GM19240 (cell line): ENCODE results near the gene MAPKAP1.

Experiments used
- DNase-seq: peaks from one replicate; pipeline ENCODE4 v3.0.0; 2011; ENCODE audit warnings: low spot score; ENCODE audit not compliant: insufficient read length

MAPKAP1 gene

DNA sequence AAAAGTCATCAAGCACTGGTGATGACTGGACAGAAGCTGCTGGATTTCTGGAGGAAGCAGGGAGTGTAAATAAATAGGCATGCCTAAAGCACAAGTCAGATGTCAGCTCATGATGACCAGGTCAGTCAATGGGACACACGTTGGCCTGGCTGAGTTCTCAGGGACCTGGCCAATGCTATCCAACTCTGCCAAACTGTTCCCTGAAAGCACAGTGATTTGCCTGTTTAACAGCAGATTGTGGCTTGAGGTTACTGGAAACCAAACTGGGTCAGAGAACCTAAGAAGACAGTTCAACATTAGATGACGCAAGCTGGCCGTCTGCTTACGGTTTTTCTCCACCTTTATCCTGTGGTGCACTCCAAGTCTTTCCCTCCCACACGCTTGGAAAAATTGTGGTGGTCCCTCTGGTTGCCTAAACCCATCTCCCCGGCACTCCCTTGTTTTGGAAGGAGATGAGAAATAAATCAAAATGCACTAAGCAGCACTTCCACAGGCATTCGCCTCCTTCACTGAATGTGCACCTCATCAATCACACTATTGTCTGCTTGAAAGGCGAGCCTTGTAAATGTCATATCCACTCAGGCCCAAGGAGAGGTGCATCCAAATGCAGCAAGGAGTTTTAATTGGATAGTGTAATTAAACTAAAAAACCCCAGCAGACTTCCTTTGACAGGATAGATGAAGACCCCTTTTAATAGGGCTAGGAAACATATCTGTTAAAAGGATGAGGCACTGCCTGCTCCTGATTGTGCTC, 245.9 kb downstream of the MAPKAP1 start:
- DNase-seq = no peak

DNA sequence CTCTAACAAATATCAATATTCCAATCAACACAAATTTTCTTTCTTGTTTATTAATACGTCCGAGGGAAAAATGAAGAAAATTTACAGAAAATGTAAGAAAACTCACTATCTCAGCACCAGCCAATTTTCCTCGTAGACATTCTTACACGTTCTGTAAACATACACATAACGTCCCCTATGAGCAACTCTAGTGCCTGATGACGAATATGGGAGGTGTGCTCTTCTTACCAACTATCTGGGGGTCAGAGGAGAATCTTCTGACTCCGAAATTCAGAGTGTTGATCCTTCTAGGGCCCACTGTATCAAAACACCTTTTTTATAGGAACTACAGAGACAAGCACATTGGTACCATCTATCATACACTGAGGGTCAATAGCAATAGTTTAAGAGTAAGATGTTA, 246.7 kb downstream of the MAPKAP1 start:
- no peak for DNase-seq

DNA sequence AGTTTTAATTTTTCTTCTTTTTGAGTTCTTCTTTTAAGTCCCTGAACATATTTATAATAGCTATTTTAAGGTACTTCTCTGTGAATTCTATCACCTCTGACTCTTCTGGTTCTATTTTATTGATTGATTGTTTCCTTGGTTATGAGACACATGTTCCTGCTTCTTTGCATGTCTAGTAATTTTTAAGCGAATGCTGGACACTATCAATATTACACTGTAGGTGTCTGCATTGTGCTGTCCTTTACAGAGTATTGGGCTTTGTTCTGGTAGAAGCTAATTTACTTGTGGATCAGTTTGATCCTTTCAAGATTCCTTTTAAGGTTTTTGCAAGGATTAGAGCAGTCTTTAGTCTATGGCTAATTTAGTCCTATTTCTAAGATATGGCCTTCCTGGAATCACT, 249.7 kb downstream of the MAPKAP1 start:
- no peak for DNase-seq

DNA sequence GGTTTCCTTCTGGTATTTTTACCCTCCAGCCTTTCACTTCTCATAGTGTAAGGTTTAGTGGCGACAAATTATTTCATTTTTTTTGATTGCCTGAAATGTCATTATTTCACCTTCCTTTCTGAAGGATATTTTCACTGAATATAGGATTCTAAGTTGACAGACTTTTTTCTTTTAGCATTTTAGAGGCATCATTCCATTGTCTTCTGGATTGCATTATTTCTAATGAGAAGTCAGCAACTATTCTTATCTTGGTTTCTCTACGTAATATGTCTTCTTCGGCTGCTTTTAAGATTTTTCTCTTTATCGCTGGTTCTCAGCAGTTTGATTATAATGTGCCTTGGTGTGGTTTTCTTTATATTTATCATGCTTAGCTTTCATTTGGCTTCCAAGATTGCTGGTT, 251.1 kb downstream of the MAPKAP1 start:
- DNase-seq = no peak

DNA sequence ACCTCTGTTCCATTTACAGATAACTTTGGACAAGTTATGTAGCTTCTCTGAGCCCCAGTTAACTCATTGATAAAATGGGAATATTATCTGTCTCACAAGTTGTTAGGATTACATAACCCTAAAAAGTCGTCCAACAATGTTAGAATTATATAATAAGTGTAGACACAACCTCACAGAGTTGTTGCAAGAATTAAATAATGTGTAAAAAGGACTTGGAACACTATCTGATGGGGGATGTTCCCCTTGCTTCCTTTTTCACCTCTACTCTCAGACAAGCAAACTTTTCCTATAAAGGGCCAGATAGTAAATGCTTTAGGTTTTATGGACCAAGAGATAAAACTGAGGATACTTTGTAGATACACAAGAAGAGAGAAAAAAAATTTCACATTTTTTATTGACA, 251.9 kb downstream of the MAPKAP1 start:
- DNase-seq = no peak

DNA sequence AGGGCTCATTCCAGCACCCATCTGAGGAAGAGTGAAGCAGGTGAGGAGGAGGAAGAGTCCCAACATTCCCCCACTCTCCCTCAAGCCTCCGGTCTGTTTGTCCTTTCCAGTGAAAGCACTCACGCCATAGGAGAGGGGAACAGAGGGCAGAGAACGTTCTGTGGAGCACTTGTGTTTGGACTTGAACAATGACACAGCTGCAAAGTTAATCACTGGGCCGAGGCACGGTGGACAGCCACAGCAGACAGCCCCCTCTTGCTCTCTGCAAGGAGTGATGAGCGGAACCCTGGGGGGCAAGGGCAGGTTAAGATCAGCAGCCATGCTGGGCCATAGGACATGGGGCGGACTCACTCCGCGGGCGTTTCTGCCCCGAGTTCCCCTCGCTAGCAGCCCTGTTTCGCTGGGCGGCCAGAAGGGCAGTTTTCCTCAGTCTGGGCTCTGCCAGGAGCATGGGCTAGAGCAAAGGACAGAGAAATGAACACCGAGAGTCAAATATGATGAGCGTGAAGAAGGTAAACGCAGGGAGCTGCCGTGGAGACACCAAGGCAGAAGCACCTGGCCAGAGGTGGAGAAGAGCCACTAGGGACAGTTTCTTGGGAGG, 259.7 kb downstream of the MAPKAP1 start:
- no peak for DNase-seq

DNA sequence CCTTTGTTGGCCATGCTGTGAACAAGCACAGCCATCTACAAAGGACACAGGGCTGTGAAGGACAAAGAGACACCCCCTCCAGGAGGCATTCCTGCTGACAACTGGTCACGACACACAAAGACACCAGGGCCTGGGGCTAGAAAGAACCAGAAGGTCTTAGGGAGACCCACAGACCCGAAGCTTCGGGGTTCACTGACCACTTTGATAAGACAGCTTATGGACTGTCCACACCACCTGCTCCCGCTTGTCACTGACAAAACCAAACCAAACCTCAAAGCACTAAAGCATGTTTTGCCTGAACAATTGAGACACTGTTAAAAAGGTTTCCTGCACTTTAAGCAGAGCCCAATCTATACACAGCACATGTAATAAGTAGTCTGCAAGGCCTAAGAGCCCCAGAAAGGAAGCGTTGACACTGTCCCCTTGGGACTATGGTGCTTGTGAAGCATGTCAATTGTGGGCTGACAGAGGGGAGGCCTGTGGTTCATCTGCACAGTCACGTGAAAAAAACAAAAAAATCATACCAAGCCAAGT, 260.4 kb downstream of the MAPKAP1 start:
- DNase-seq = peak; percentile 32

DNA sequence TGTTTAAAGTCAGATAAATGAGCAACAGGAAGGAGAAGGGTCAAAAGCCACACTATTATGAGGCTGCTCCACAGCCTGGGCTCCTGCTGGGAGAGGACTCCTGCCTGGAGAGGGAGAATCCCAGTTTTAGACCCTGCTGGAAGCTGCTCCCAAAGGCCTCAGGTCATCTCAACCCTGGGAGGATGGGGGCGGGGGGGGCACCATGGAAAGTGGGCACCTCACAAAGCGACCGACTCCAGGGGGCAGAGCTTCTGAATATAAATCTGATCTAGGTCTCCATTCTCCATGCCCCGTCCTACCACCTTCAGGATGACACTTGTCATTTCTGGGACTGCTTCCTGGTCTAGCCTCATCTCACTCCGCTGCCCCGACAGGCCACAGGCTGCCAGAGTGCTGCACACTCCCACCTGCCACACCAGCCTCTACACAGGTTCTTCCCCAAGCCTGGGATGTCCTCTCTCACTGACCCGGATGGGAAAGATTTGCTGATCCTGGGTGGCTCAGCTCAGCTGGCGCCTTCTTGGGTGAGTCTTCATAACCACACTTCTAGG, 262.0 kb downstream of the MAPKAP1 start:
- DNase-seq = no peak

DNA sequence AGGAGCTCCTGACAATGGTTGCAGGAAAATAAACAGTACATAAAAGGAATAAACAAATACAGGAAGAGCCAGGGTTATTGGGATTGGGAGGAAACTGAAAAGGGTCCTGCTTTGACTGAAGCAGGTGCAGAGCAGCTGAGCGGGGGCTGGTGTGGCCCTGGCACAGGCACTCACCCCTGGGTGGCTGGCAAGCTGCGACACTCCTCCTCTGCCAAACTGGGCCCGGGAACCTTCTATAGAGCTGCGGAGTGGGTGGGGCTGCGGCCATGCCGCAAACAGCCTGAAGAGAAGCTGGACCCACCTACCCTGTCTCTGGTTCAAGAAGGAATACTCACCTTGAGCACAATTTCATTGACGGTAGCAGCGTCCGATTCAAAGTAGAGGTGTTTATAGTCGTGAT, 262.8 kb downstream of the MAPKAP1 start:
- no peak for DNase-seq

DNA sequence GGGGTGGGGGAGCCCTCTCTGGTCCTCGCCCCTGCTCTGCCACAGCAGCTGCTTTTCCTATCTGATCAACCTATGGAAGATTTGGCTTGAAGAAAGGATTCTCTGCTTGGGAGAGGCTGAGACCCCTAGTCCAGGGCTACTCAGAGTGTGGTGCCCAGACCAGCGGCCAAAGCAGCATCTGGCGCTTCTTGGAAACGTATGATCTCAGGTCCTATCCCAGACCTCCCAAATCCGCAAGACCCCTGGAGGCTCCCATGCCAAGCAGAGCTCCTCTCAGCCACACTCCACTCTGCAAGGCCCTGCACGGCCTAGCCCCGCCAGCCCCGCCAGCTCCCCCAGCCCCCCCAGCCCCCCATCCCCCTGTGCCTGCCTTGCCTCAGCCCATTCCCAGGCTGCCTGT, 263.6 kb downstream of the MAPKAP1 start:
- no peak for DNase-seq

DNA sequence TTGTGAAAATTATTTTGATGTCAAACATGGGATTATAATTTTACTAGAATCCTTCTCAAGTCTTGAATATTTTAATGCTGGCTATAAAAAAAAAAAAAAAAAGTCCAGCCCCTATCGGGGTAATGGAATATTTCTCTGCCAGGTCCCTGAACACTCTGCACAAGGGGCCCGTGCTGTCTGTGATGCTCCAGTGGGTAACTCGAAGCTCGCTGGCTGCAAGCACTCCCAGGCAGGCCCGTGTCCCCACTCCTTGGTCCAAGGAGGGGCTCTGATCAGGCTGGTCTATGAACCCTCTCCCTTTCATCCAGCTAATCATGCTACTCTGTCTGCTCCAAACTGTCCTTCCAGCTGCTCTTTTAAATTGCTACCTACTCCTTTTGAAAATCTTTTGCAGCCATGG, 264.6 kb downstream of the MAPKAP1 start:
- DNase-seq = no peak

DNA sequence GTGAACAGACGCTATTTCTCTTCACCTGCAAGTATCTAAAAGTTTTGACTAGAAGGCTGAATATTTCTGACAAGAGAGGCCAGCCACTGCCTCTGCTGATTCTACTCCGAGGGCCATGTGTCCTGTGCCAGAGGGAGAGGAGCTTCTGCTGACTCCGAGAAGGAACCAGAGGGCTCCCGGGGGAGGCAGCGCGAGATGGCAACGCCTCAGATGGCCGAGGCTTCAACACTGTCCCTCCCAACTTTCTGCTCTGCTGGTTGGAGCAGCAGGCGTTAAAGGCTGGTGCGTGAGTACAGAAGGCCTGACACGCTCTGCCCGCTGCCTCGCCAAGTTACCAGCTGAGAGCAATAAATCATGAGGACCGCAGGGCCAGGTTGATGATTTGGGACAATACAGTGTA, 266.6 kb downstream of the MAPKAP1 start:
- DNase-seq = no peak

DNA sequence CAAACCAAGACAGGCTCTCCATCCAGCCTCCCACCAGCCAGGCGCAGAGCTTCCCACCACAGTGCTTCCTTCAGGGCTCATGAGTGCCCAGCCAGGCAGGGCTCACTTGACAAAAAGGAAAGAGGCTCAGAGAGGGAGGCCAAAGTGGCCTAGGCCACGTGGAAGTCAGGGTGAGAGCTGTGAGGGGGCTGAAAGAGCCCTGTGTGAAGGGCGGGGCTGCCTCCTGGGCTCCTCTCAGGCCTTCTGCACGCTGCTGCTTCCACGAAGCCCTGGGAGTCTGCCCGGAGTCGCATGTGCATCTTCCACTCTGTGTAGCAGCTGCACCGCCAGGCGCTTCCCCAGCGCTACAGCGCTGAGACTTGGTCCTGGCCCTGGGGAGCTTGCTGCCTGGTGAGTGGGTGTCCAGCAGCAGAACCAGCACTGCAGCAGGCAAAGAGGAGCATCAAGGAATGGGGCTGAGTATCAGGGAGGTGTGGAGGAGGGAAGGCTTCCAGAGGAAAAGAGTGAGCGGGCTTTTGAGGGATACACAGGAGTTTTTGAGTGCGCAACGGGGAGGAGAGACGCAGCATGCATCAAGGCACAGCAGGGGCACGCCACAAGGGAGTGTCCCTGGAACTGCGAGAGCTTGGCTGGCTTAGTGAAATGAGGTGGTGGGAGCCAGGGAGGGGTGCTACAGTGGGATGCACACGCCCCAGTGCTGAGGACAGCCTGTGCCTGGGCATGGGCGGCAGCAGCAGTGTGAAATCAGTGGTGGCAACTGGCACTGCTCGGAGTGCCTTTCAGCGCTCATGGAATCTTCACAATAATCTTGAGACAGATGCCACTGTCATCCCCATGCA, 267.4 kb downstream of the MAPKAP1 start:
- DNase-seq = no peak

DNA sequence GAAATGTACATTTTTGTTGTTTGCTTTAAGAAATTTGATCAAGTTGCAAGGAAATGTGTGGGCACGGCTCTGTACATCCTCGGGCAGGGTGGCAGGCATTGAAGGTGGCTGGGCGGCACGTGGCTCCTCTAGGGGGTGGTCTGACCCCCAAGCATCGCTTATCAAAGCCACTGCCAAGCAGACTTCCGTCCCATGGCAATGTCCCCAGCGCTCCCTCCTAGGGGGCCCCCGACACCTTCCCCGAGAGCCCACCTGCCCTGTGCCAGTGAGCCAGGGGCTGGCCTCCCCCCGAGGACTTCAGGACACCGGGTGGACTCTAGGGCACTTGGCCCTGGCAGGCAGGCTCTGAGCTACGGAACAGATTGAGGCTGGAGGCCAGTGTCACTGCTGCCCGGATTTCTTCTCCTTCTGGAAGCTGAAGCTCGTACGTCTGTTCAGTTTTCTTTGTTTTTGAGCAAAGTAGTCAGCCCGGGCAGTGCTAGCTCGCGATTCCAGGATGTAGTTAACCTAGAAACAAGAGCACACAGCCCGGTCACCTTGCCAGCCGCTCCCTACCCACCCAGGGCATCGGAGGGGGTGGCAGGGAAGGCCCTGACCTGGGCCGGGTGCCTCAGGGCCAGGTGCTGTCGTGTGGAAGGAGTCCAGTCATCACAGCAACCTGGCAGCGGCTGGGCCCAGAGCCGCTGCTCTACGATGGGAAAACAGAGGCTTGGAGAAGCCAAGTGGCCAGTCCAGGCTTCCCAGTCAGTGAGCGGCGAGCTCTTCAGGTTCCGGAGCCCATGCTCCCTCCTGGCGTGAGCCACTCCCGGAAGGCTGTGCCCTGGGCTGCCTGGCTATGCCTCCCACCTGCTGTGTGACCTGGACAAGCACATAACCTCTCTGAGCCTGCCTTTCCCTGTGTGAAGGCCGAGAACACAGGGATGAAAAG, 268.2 kb downstream of the MAPKAP1 start:
- DNase-seq = no peak

DNA sequence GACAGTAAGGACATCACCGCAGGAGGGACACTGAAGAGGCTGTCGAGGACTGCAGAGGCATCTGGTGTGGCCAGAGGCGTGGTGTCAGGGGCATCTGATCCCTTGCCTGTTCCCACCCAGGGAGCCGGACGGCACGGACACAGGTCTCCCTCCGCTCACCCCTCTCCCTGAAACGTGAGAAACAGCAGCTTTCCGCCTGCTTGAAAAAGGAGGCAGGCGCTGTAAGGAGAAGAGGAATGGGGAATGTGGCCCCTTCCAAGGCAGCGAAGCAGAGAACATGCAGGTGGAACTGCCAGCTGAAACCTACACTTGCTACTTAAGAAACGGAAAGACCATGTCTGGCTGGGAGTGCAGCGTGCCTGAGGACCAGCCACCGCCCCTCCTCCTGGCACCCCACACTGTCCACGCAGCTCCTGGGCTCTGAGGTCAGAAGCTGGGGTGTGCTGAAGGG, 269.2 kb downstream of the MAPKAP1 start:
- DNase-seq = no peak

DNA sequence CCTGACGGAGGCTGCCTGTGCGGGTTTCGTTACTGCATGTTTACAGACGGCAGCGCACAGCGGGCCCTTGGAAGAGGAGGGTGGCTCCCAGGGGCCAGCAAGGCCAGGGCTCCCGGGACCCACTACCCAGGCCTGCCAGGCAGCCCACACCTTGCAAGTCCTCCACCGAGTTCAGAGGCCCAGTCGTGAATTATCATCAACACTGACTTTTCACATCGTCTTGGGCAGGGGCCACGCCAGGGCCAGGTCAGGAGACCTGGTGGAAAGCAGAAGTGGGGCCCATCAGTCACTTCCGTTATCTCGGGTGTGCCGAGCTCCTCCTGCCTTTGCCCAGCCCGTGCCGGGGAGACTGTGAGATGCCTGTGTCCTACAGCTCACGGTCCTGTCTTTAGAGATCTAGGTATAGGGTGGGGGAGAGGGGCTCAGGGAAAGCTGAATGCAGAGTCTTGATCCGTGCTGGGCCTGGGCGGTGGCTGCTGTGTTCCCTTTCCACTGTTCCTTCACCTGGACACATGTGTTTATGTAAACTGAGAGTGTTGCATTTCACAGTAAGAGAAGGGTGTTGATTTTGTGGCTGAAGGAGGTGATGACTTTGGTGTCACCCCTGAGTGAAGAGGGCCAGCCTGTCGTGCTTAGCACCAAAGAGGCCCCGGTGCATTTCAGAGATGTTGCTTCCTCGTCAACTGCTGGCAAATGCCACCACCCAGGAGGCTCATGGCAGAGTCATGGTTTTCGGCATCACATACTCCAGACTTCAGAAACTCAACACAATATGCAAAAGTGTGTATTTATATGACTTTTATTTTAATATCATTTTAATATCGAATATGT, 270.2 kb downstream of the MAPKAP1 start:
- no peak for DNase-seq

DNA sequence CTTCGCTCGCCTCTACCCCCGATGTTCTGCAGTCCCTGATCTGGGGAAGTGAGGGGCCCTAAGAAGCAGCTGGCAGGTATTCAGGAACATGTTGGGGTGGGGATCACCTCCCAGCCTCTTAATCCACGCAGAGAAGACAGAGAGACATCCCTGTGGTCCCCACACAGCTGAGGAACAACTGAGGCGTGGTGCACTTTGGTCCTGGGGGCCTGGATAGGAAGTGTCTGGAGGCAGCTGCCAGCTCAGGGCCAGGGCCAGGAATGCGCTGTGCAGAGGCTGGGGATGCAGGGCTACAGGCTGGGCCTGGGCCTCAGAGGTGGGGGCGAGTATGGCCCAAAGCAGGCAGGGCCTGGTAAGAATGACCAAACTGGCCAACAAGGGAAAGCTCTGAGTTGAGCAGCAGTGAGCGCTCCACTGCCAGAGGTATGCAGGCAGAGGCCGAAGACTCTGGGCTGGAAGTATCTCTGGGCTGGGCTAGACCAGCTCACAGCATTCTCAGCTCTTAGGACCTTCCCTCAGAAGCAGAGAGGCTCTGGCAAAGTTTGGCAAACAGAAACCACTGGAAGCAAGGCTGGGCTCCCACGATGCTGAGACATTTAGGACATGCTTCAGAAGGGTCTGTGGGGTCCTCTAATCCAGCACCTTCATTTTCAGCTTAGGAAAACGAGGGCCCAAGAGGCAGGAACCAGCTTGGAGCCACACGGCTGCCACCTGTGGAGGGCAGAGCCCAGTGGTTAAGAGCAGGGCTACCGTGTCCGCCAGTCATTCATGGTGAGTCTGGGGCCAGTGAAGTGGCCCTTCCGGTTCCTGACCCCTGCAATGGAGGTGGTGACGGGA, 271.0 kb downstream of the MAPKAP1 start:
- no peak for DNase-seq

DNA sequence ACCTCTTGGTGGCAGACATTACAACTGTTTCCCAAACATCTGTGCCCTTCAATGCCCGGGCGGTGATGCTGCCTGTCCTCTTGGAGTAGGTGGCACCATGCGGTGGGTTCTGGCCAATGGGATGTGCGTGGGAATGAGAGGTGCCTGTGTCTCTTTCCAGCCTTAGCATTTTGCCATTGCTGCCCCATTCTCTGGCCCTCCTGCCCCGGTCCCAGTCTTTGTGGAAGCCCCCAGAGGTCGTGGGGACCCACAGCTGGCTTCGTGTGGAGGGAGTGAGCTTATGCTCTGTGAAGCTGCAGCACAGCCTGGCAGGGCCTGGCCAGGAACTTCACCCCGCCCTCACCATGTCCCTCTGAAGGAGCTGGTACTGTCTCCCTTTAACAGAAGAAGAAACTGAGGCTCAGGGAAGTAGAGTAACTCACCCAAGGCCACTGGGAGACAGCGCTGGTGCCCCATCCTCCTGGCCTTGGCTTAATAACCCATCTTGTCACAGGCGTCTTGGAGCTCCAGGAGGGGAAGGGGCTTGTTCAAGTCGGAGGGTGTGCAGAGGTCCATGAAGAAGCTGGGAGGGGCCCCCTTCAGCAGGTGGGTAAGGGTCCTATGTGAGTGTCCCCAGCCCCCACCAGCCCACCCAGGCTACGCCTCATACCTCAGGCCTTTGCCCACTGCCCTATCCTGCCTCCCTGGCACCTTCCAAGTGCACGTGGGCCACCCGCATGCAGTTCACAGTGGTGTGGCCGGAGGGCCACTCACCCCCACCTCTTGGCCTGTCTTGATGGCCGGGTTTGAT, 271.8 kb downstream of the MAPKAP1 start:
- DNase-seq = no peak
